Sigmoid colon (tissue), 4 donors: Measurements from ENCODE around the gene PDGFRB.

Experiments
- CTCF ChIP-seq, 4 experiments: fragments of 450-650 bp in 3 of 4; fragments of 200-600 bp in 1 of 4; IDR thresholded peaks; one replicate each; pipeline ENCODE4 v1.5.1; 2016 to 2019; ENCODE audit warnings: antibody characterized with exemption in 4 of 4, mild to moderate bottlenecking in 3 of 4, moderate library complexity in 2 of 4
- POLR2A ChIP-seq, 2 donors: fragments of 450-650 bp; IDR thresholded peaks; one replicate each; pipeline ENCODE4 v1.6.1; 2016; ENCODE audit warnings: antibody characterized with exemption in 2 of 2, mild to moderate bottlenecking in 2 of 2, moderate library complexity in 2 of 2
- POLR2AphosphoS5 ChIP-seq, 4 donors: sonication (generic); formaldehyde crosslinking; IDR thresholded peaks; one replicate each; pipeline ENCODE4 v1.6.1; 2017; ENCODE audit warnings: antibody characterized with exemption in 4 of 4

GRCh38 chr5:150092159-150092787 is 63.4 kb downstream of the PDGFRB start:
- no peak for TF ChIP-seq CTCF (IDR thresholded peaks at IDR 0.05)
- TF ChIP-seq POLR2AphosphoS5 (IDR thresholded peaks at IDR 0.05) = no peak
- no peak for TF ChIP-seq POLR2A (IDR thresholded peaks at IDR 0.05)
